Prostate gland (tissue), 2 donors: ENCODE results near the gene SBK2.

Source experiments
- POLR2A ChIP-seq: fragments of 450-650 bp; IDR thresholded peaks from one replicate; pipeline ENCODE4 v1.6.1; 2016; ENCODE audit warnings: antibody characterized with exemption, mild to moderate bottlenecking
- TF ChIP-seq, protein P1 (sequence below), 4 experiments: fragments of 200-600 bp in 2 of 4; fragments of 450-650 bp in 2 of 4; sonication (generic) in 2 of 4; IDR thresholded peaks; 1 replicate in 3 of 4; 2 replicates in 1 of 4; pipeline ENCODE4 v1.5.1; 2016 to 2019; ENCODE audit warnings: antibody characterized with exemption in 4 of 4, mild to moderate bottlenecking in 2 of 4, moderate library complexity in 2 of 4

DNA sequence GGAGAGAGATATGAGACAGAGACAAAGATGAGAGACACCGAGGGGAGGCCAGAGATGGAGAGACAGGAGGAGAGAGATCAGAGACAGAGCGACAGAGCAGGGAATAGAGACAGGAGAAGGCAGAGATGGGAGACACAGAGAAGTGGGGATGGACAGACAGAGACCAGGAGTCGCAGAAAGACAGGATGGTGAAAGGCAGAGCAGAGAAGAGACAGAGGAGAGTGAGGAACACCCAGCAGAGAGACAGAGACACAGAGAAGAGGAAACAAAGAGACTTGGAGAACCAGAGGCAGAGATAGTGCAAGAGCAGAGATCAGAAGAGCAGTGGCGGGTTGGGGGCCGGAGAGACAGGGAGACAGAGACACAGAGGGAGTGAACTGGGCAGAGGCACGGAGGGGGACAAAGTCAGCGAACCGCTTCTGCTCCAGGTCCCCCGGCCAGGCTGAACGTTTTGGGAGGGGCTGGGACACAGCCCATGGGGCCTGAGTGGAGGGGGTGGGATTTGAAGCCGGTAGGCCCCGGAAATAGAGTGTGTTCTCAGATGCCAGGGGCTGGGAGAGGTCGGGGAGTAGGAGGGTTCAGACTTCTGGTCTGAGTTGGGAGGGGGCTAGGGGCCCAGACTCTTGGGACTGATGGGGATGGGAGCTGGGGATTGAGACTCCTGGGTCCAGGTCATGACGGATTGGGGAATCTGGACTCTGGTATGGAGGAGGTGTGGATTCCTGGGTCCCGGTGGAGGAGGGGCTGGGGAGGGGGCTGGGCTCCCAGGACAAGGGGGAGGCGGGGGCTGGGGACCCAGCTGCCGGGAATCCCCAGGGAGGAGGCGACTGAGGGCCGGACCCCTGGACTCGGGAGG, 43.1 kb upstream of the SBK2 start:
- TF ChIP-seq, protein P1, sequence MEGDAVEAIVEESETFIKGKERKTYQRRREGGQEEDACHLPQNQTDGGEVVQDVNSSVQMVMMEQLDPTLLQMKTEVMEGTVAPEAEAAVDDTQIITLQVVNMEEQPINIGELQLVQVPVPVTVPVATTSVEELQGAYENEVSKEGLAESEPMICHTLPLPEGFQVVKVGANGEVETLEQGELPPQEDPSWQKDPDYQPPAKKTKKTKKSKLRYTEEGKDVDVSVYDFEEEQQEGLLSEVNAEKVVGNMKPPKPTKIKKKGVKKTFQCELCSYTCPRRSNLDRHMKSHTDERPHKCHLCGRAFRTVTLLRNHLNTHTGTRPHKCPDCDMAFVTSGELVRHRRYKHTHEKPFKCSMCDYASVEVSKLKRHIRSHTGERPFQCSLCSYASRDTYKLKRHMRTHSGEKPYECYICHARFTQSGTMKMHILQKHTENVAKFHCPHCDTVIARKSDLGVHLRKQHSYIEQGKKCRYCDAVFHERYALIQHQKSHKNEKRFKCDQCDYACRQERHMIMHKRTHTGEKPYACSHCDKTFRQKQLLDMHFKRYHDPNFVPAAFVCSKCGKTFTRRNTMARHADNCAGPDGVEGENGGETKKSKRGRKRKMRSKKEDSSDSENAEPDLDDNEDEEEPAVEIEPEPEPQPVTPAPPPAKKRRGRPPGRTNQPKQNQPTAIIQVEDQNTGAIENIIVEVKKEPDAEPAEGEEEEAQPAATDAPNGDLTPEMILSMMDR (IDR thresholded peaks at IDR 0.05) = no peak
- no peak for TF ChIP-seq POLR2A
